Activated CD4-positive, alpha-beta T cell treated with anti-CD3 and anti-CD28 coated beads for 1 hour (primary cell): ENCODE measurements around the gene DRD2.

Experiments used
- DNase-seq: peaks from one replicate; pipeline ENCODE4 v3.0.0-alpha.2; 2020

DRD2 gene

DNA sequence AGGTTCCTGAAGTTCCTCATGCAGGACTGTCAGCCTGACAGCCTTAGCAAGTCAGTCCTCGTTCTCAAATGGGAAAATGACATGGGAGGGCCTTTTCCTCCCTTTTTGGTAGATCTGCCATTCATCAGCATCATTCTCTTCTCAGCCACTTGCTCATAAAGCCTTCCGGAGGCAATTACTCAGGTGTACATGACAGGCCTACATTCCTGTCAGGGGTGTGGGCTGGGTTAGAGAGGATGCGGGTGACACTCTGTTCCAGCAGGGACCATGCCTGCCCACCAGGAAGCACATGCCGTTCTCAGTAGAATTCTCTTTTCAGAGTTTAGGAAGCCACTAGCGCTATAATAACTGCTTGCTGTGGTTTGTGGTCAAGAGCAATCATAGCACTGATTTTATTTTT, 111.8 kb downstream of the DRD2 start:
- no peak for DNase-seq
